ENCODE data around the gene MEIOSIN. TPM values are rescaled to one million over a fixed set of nuclear protein-coding genes. Genes with fewer than 3 reads are reported as not detected.

The MEIOSIN gene
- total and polyA plus RNA-seq, 9 of the 15 experiments (the other 6 are each of a cell fraction or from before 2014, with no cell fraction given): 0.06 to 2.0 (median 0.76) TPM

DNA sequence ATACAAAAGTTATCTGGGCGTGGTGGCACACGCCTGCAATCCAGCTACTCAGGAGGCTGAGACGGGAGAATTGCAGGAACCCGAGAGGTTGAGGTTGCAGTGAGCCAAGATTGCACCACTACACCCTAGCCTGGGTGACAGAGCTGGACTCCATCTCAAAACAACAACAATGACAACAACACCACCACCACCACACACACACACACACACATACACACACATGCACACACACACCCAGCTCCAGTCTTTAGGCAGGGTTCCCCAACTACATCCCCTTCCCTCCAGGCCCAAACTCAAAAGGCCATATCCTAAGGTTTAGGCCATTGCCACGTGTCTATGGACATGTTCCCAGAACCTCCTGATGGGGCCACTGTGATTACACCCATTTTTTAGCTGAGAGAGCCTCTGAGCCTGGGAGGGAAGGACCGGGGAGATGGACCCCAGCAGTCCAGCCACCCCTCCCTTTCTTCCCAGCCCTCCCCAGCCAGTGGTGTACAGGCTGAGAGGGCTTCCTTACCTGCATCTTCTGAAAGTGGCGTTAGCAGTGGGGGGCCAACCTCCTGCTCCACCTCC lies 68.5 kb downstream of the MEIOSIN start (continued):
- TF ChIP-seq ELF4 (CRISPR knock-in tag; IDR thresholded peaks at IDR 0.05) (0 out of 2 replicates have a peak, but pooled peaks have one; percentile 72), ARID2 (IDR thresholded peaks at IDR 0.05) (no peak), GTF2A2 (tag; IDR thresholded peaks at IDR 0.05) (no peak), RB1 (IDR thresholded peaks at IDR 0.05; ENCODE audit: low read depth) (no peak), SETDB1 (IDR thresholded peaks at IDR 0.05; ENCODE audit: low read length) (no peak), RAD21 (CRISPR knock-in tag; conservative IDR thresholded peaks at IDR 0.05 in 1 of 2, IDR thresholded peaks at IDR 0.05 in 1 of 2) (0 out of 4 replicates have a peak, but pooled peaks of 1 of the 2 experiments have one; percentile 19), ADNP (tag; IDR thresholded peaks at IDR 0.05) (no peak), NUFIP1 (IDR thresholded peaks at IDR 0.05; ENCODE audit: partially characterized antibody) (no peak), ASH1L (IDR thresholded peaks at IDR 0.05; ENCODE audit: borderline replicate concordance, low read depth, partially characterized antibody) (no peak), POLR3G (IDR thresholded peaks at IDR 0.05; ENCODE audit: extremely low read depth, insufficient read length, insufficient replicate concordance) (no peak), ZNF239 (CRISPR knock-in tag; IDR thresholded peaks at IDR 0.05) (no peak), CBX5 (IDR thresholded peaks at IDR 0.05; ENCODE audit: borderline replicate concordance, low read depth) (no peak), CBX8 (IDR thresholded peaks at IDR 0.05; ENCODE audit: borderline replicate concordance, extremely low read depth, low read depth, low read length, poor library complexity, severe bottlenecking) (no peak), RBM25 (IDR thresholded peaks at IDR 0.05; ENCODE audit: low read depth, low read length, severe bottlenecking) (no peak)
- TF ChIP-seq, protein P1, sequence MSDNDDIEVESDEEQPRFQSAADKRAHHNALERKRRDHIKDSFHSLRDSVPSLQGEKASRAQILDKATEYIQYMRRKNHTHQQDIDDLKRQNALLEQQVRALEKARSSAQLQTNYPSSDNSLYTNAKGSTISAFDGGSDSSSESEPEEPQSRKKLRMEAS (CRISPR knock-in tag; IDR thresholded peaks at IDR 0.05): peak; percentile 36; the same call in 1 of the 2 replicates
- TF ChIP-seq, protein P2, sequence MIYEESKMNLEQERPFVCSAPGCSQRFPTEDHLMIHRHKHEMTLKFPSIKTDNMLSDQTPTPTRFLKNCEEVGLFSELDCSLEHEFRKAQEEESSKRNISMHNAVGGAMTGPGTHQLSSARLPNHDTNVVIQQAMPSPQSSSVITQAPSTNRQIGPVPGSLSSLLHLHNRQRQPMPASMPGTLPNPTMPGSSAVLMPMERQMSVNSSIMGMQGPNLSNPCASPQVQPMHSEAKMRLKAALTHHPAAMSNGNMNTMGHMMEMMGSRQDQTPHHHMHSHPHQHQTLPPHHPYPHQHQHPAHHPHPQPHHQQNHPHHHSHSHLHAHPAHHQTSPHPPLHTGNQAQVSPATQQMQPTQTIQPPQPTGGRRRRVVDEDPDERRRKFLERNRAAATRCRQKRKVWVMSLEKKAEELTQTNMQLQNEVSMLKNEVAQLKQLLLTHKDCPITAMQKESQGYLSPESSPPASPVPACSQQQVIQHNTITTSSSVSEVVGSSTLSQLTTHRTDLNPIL (CRISPR knock-in tag; IDR thresholded peaks at IDR 0.05): no peak
- TF ChIP-seq, protein P3, sequence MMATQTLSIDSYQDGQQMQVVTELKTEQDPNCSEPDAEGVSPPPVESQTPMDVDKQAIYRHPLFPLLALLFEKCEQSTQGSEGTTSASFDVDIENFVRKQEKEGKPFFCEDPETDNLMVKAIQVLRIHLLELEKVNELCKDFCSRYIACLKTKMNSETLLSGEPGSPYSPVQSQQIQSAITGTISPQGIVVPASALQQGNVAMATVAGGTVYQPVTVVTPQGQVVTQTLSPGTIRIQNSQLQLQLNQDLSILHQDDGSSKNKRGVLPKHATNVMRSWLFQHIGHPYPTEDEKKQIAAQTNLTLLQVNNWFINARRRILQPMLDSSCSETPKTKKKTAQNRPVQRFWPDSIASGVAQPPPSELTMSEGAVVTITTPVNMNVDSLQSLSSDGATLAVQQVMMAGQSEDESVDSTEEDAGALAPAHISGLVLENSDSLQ (IDR thresholded peaks at IDR 0.05): no peak
- TF ChIP-seq, protein P4, sequence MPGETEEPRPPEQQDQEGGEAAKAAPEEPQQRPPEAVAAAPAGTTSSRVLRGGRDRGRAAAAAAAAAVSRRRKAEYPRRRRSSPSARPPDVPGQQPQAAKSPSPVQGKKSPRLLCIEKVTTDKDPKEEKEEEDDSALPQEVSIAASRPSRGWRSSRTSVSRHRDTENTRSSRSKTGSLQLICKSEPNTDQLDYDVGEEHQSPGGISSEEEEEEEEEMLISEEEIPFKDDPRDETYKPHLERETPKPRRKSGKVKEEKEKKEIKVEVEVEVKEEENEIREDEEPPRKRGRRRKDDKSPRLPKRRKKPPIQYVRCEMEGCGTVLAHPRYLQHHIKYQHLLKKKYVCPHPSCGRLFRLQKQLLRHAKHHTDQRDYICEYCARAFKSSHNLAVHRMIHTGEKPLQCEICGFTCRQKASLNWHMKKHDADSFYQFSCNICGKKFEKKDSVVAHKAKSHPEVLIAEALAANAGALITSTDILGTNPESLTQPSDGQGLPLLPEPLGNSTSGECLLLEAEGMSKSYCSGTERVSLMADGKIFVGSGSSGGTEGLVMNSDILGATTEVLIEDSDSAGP (CRISPR knock-in tag; IDR thresholded peaks at IDR 0.05): no peak
- TF ChIP-seq, protein P5, sequence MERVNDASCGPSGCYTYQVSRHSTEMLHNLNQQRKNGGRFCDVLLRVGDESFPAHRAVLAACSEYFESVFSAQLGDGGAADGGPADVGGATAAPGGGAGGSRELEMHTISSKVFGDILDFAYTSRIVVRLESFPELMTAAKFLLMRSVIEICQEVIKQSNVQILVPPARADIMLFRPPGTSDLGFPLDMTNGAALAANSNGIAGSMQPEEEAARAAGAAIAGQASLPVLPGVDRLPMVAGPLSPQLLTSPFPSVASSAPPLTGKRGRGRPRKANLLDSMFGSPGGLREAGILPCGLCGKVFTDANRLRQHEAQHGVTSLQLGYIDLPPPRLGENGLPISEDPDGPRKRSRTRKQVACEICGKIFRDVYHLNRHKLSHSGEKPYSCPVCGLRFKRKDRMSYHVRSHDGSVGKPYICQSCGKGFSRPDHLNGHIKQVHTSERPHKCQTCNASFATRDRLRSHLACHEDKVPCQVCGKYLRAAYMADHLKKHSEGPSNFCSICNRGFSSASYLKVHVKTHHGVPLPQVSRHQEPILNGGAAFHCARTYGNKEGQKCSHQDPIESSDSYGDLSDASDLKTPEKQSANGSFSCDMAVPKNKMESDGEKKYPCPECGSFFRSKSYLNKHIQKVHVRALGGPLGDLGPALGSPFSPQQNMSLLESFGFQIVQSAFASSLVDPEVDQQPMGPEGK (CRISPR knock-in tag; IDR thresholded peaks at IDR 0.05; ENCODE audit: borderline replicate concordance): no peak
- TF ChIP-seq, protein P6, sequence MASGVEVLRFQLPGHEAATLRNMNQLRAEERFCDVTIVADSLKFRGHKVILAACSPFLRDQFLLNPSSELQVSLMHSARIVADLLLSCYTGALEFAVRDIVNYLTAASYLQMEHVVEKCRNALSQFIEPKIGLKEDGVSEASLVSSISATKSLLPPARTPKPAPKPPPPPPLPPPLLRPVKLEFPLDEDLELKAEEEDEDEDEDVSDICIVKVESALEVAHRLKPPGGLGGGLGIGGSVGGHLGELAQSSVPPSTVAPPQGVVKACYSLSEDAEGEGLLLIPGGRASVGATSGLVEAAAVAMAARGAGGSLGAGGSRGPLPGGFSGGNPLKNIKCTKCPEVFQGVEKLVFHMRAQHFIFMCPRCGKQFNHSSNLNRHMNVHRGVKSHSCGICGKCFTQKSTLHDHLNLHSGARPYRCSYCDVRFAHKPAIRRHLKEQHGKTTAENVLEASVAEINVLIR (CRISPR knock-in tag; IDR thresholded peaks at IDR 0.05): no peak
